ENCODE data around the gene XRCC3.

XRCC3 gene

DNA sequence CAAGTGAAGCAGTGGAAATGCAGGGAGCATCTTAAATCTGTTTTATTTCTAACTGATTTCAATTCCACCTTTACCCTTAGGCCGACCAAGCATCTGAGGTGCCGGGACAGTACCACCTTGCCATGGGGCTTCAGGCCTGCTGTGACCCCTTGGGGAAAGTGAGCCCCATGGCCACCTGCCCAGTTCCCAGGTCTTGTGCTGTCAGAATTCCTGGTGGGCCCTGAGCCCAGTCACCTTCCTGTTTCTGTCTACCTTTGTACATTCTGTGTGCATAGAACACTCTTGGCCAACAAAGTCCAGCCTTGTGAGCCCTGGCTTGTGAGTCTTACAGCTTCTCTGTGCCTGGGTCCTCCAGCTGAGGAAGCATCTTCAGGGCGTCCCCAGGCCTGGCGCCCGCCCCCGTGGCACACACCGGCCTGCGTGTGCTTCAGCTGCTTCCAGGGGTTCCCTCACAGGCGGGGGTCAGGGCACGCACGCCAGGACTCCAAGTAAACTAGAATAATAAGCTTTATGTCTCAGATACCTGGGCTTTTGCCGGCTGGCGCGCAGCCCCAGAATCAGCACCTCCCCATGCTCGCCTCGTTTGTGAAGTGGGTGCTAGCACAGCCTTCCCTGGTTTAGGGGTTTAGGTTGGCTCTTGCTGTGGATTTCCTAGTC, 10.6 kb upstream of the XRCC3 start:
- Mint-ChIP-seq H3K9me3 (no peaks in the 10 kb centered on the region), H3K36me3 (ENCODE audit: low read depth) (peaks cover 71% of the 10 kb centered on the region), H3K4me1 (ENCODE audit: low read depth) (peaks cover 12% of the 10 kb centered on the region), H3K27ac (no peak overlapping the region), H3K4me3 (no peak overlapping the region), H3K27me3 (no peaks in the 10 kb centered on the region)
- intact Hi-C loops (cut with micrococcal nuclease), result no loop called here

DNA sequence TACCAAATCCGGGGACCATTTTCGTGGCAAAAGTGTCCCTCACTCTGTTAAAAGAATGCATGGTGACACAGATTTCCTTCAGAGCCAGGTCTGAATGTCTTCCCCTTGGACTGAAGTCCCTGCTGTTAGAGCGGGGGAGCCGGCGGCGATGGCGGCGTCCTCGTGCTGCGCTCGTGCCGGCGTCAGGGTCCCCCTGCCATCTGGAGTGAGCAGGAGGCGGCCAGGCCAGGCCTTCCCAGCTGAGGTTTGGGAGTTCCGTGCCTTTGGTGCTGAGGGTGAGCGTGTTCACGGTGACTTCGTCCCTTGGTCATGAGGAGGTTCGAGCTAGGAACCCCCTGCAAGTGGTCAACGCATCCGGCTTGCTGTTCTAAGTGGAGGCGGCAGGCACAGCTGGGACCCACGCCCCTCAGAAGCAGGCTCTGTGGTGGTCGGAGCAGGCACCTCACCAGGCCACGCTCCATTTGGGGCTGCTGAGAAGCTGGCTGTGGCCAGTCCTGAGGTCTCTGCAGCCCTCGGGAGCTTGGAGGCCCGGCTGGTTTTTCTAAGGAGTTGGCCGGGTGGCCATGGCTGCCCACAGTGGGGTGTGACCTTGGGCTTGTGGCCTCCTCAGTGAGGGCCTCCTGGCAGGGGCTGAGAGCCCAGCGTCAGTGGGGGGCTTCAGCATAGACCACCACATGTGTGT, 9.9 kb upstream of the XRCC3 start:
- Mint-ChIP-seq H3K36me3 (ENCODE audit: low read depth) (peaks cover 64% of the 10 kb centered on the region), H3K9me3 (no peaks in the 10 kb centered on the region), H3K27ac (no peak overlapping the region), H3K4me1 (ENCODE audit: low read depth) (peaks cover 14% of the 10 kb centered on the region), H3K27me3 (no peaks in the 10 kb centered on the region), H3K4me3 (no peak overlapping the region)
- intact Hi-C loops (cut with micrococcal nuclease), result no loop called here

DNA sequence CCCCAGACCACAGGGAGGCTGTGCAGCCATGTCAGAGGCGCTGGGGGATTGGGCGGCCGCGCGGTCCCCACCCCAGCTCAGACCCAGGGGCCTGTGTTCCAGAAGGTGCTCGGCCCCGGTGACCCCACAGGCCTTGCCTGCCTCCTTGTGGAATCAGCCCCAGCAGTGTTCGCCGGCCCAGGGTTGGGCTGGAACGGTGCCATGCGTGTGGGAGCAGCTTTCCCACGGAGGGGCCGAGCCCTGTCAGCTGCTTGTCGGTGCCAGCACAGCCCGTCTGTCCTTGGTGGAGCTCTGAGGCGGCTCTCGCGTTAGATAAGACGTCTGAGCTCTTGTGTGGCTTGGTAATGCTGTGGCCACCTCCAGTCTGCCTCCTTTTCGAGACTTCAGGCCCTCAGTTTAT, 8.9 kb upstream of the XRCC3 start:
- H3K27me3 Mint-ChIP-seq, result no peaks in the 10 kb centered on the region
- intact Hi-C loops (cut with micrococcal nuclease), result no loop called here
- no peaks in the 10 kb centered on the region for H3K9me3 Mint-ChIP-seq
- H3K4me3 Mint-ChIP-seq, result no peak overlapping the region
- H3K36me3 Mint-ChIP-seq (ENCODE audit: low read depth), result peaks cover 62% of the 10 kb centered on the region
- peaks cover 20% of the 10 kb centered on the region for H3K4me1 Mint-ChIP-seq (ENCODE audit: low read depth)
- H3K27ac Mint-ChIP-seq, result no peak overlapping the region

DNA sequence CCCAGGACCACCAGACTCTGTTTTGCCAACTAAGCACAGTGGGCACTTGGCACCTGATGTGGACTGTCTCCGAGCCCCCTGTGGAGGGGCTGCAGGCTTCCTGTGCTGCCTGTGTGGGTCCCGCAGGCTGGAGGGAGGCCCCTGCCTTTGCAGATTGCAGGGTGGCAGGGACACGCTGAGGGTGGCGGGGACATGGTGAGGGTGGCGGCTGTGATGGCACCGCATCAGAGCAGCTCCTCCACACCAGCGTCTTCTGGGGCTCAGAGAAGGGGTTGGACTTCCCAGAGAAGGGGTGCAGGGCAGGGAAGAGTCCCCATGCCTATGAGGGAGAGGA, 8.5 kb upstream of the XRCC3 start:
- Mint-ChIP-seq H3K9me3 (no peaks in the 10 kb centered on the region), H3K4me3 (no peak overlapping the region), H3K4me1 (ENCODE audit: low read depth) (peaks cover 21% of the 10 kb centered on the region), H3K36me3 (ENCODE audit: low read depth) (peaks cover 62% of the 10 kb centered on the region), H3K27ac (no peak overlapping the region), H3K27me3 (no peaks in the 10 kb centered on the region)
- intact Hi-C loops (cut with micrococcal nuclease), result no loop called here

DNA sequence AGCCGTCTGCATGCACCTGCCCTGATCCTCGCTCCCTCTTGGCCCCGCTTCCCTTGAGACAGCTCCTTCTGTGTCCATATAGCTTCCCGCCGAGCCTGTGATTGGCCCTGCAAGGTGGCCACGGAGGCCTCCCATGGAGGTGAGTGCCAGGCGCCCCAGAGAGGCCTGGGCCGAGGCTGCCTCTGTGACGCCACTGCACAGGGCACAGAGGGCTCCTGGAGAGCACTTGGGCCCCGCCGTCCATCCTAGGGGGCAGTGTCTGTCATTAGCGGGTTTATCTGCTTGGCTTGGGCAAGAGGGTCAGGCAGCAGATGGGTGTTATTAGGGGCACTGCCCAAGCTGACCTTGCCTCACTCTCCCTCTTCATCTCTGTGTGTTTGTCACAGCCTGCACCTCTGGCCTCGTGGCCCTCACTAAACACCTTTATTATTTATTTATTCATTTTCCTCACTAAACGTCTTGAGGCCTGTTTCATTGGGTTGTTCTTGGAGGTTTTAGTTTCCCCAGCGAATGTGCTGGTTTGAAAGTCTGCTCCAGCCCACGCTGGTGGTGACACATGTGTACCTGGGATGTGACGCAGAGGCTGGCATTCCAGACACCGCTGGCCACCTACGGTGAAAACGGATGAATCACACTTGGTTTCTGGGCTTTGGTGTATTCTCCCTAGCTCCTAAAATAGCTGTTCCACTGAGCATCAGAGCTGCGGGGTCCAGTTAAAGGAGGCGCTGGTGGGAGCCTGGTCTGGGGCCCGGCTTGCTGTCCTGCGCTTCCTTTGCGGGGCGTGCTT, 6.3 kb upstream of the XRCC3 start:
- peaks cover 58% of the 10 kb centered on the region for H3K36me3 Mint-ChIP-seq (ENCODE audit: low read depth)
- peaks cover 43% of the 10 kb centered on the region for H3K4me1 Mint-ChIP-seq (ENCODE audit: low read depth)
- no peak overlapping the region for H3K27ac Mint-ChIP-seq
- intact Hi-C loops (cut with micrococcal nuclease), result no loop called here
- no peak overlapping the region for H3K4me3 Mint-ChIP-seq
- H3K27me3 Mint-ChIP-seq, result no peaks in the 10 kb centered on the region
- no peaks in the 10 kb centered on the region for H3K9me3 Mint-ChIP-seq

DNA sequence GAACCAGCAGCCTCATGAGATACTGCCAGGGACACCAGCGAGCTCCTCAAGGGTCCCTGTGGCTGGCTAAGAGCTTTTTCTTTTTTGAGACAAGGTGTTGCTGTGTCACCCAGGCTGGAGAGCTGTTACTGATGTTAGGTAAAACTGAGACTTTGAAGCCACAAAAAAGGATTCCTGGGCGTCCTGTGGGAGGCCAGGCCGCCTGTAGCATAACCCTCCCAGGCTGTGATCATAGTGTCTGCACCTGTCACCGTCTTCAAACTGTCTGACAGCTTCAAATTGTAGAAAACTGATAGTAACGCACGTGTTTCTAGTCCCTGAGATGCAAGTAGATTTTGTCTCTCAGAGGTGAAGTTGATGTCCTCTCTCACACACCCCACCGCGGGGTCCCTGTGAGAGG, 4.5 kb upstream of the XRCC3 start:
- Mint-ChIP-seq H3K4me1 (ENCODE audit: low read depth) (peaks cover 51% of the 10 kb centered on the region), H3K9me3 (no peaks in the 10 kb centered on the region), H3K36me3 (ENCODE audit: low read depth) (peaks cover 46% of the 10 kb centered on the region), H3K27me3 (no peaks in the 10 kb centered on the region), H3K4me3 (no peak overlapping the region), H3K27ac (no peak overlapping the region)
- intact Hi-C loops (cut with micrococcal nuclease), result loop anchor here (5.0 kb wide), 1 partner anchor 157 kb away; the partner anchor contains the start of genes BAG5 and COA8

DNA sequence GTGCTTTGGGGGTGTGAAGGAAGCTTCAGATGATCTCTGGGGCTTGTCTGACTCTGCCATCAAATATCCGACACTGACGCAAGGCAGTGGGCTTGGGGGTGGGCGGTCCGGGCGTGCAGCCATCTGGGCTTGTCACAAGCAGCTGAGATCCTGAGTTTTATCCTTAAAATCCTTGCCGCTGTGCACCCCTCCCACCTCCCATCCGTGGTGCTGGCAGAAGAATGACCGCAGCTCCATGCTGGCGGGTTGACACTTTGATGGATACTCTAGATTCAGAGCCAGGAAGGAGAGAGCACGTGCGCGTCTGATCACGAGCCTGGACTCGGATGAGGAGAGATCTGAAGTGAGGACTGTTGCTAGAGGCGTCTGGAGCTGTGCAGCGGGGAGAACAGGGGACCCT, 3.3 kb upstream of the XRCC3 start:
- intact Hi-C loops (cut with micrococcal nuclease), result loop anchor here (5.0 kb wide), 1 partner anchor 156 kb away; the partner anchor contains the start of genes BAG5 and COA8
- H3K4me1 Mint-ChIP-seq (ENCODE audit: low read depth), result peaks cover 62% of the 10 kb centered on the region
- H3K27ac Mint-ChIP-seq, result no peak overlapping the region
- H3K27me3 Mint-ChIP-seq, result no peaks in the 10 kb centered on the region
- no peaks in the 10 kb centered on the region for H3K9me3 Mint-ChIP-seq
- H3K36me3 Mint-ChIP-seq (ENCODE audit: low read depth), result peaks cover 42% of the 10 kb centered on the region
- H3K4me3 Mint-ChIP-seq, result no peak overlapping the region

DNA sequence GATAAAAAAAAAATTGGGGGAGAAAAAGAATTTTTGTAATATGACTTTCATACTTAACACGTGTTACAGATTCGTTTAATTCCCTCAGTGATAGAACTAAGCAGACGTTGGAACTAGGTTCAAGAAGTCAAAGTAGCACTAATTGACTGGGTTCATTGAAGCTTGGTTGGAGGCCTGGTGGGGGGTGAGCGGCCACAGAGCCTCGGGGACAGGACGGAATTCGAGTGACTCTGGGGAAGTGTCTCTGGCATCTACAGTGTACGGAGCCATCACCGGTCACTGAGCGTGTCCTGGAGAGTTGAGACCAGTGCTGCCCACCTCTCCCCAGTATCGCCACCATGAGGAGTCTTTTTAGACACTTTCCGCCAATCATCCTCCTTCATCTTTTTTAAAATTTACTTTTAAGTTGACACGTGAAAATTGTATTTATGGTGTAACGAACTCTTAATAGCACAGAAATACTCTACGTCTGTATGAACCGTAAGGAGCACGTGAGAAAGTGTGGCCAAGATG, 1.7 kb upstream of the XRCC3 start:
- Mint-ChIP-seq H3K9me3 (no peaks in the 10 kb centered on the region), H3K4me3 (peak overlapping the region; percentile 78), H3K4me1 (ENCODE audit: low read depth) (peaks cover 59% of the 10 kb centered on the region), H3K36me3 (ENCODE audit: low read depth) (peaks cover 42% of the 10 kb centered on the region), H3K27me3 (no peaks in the 10 kb centered on the region), H3K27ac (peak overlapping the region; percentile 31)
- intact Hi-C loops (cut with micrococcal nuclease), result loop anchor here (5.0 kb wide), 1 partner anchor 155 kb away; the partner anchor contains the start of genes BAG5 and COA8

DNA sequence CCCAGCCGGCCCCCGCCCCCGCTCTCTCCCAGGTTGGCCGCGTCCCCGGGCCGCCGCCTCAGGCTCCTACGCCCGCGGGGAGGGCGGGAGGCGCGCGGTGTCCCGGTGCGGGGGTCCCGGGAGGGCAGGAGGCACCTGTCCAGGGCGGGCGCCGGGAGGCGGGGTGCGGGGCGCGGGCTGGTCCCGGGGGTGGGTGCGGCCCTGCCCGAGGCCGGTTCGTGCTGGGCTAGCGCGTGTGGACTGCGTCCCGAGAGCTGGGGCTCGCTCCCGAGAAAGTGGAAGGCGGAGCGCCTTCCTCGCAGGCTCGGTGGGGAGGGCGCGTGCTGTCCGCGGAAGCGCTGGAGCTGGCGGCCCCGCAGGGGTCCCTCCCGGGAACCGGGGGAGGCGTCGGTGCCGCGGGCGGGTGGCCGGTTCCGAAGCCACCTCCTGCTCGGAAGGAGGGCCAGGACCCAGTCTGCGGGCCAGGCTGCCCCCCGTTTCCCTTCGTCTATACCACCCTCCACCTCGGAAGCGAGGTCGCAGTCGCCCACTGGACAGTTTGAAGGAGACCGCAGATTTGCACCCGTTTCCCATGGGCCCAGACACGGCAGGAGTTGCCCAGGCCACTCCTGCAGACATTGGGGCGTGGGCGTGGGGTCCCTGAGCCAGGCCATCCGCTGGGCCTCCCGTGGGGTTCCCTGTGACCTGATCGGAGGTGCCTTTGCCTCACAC, 995 bp upstream of the XRCC3 start:
- no peaks in the 10 kb centered on the region for H3K9me3 Mint-ChIP-seq
- peaks cover 59% of the 10 kb centered on the region for H3K4me1 Mint-ChIP-seq (ENCODE audit: low read depth)
- peak overlapping the region; percentile 78 for H3K4me3 Mint-ChIP-seq
- peaks cover 39% of the 10 kb centered on the region for H3K36me3 Mint-ChIP-seq (ENCODE audit: low read depth)
- intact Hi-C loops (cut with micrococcal nuclease), result loop anchor here (5.0 kb wide), 1 partner anchor 154 kb away; the partner anchor contains the start of genes BAG5 and COA8
- peak overlapping the region; percentile 80 for H3K27ac Mint-ChIP-seq
- H3K27me3 Mint-ChIP-seq, result no peaks in the 10 kb centered on the region

DNA sequence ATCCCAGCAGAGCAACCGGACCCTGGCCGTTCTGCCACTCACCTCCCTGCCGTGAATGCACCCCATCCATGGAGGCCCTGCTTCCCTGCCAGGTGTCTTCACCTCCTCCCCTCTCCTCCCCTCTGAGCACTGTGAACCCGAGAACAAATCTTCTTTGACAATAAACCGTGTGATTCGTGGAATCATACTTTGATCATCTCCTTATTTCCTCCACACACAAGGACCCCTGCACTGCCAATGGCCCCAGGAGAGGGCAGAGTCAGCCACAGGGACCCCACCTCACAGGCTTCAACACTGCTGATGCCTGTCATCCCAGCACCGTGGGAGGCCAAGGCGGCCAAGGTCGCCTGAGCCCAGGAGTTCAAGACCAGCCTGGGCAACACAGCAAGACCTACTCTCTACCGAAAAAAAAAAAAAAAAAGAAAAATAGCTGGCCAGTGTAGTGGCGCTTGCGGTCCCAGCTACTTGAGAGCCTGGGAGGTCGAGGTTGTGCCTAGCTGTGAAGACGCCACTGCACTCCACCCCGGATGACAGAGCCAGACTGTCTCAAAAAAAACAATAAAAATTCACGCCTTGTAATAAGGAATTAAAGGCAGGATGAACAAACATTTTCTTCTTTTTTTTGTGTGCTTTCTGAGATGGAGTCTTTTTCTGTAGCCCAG, 1.1 kb downstream of the XRCC3 start:
- Mint-ChIP-seq H3K36me3 (ENCODE audit: low read depth) (peaks cover 37% of the 10 kb centered on the region), H3K9me3 (no peaks in the 10 kb centered on the region), H3K4me1 (ENCODE audit: low read depth) (peaks cover 48% of the 10 kb centered on the region), H3K27me3 (no peaks in the 10 kb centered on the region), H3K27ac (peak overlapping the region; percentile 80), H3K4me3 (peak overlapping the region; percentile 96)
- intact Hi-C loops (cut with micrococcal nuclease), result no loop called here

DNA sequence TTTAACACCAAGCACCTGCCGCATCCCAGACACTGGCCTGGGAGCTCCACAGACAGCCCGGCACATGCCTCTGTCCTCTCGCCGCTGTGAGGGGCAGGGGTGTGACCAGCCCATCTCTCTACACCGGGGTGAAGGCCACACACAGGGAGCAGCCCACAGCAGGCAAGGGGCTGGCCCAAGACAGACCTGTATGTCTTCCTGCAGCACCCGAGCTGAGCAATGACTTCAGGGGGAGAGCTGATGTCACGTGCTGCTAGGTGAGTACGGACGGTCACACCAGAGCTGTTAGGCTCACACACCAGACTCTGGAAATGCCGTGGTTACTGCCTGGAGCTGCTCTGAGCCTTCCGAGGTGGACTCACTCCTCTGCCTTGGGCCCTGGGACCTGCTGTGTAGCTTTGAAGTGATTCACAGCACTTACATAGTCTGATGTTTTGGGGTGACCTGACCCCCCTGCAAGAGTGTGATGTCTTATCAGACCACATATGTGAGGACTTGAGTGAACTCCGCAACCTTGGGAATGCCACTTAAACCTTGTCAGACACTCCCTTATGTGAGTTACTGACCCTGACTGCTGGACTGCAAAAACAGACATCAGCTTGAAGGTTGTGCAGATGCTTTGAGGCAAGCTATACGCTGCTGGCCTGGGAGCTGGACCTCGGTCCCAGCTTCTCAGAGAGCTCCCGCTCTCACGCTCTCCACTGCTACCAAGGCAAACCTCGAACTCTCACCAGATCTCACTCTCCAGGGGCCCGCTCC, 1.8 kb downstream of the XRCC3 start:
- no peaks in the 10 kb centered on the region for H3K9me3 Mint-ChIP-seq
- no peaks in the 10 kb centered on the region for H3K27me3 Mint-ChIP-seq
- no peak overlapping the region for H3K4me3 Mint-ChIP-seq
- peaks cover 37% of the 10 kb centered on the region for H3K36me3 Mint-ChIP-seq (ENCODE audit: low read depth)
- intact Hi-C loops (cut with micrococcal nuclease), result no loop called here
- H3K27ac Mint-ChIP-seq, result no peak overlapping the region
- H3K4me1 Mint-ChIP-seq (ENCODE audit: low read depth), result peaks cover 45% of the 10 kb centered on the region

DNA sequence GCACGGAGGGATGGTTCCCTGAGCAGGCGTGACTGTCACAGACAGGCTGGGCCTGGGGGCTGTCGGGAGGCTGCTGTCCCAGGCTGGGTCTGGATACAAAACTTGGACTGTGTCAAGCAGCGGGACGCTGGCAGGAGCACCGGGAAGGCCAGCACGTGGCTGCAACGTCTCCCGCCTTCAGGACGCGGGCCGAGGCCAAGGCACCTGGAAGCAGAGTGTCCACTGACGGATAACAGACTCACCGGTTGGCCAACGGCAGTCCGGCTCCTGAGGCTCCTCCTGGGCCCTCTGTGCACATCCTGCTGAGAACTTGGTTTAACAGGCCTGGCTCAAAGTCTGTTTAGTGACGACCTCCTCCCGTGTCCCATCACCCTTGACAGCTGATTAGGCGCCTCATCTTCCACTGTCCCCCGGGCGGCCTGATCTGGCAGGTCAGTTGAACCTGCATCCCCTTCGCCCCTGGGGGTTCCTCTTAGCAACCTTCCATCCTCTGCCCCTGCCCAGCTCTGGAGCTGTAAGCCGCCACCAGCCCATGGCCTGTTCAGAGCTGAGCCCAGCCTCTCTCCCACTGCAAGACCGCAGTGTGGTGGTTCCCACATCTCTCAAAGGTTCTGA, 2.5 kb downstream of the XRCC3 start:
- Mint-ChIP-seq H3K27ac (no peak overlapping the region), H3K4me3 (no peak overlapping the region)
- intact Hi-C loops (cut with micrococcal nuclease), result no loop called here

More for the DNA sequence above, 2.5 kb downstream of the XRCC3 start:
- H3K4me1 Mint-ChIP-seq (ENCODE audit: low read depth), result peaks cover 37% of the 10 kb centered on the region
- H3K27me3 Mint-ChIP-seq, result no peaks in the 10 kb centered on the region
- H3K9me3 Mint-ChIP-seq, result no peaks in the 10 kb centered on the region
- H3K36me3 Mint-ChIP-seq (ENCODE audit: low read depth), result peaks cover 37% of the 10 kb centered on the region
